Hematopoietic multipotent progenitor cell treated with erythropoietin and hydrocortisone succinate and interleukin-3 and kit ligand, for 15 days (in vitro differentiated cells): ENCODE results near the gene PIBF1.
"Not testable (repeated sequence)": the region's sequence is repeated elsewhere in the genome, so short reads cannot be mapped to it uniquely, and the experiment has no call there.

ENCODE experiments used
- DNase-seq: peaks from one replicate; pipeline ENCODE4 v3.0.0-alpha.2; 2015; ENCODE audit warnings: low spot score

PIBF1 gene

DNA sequence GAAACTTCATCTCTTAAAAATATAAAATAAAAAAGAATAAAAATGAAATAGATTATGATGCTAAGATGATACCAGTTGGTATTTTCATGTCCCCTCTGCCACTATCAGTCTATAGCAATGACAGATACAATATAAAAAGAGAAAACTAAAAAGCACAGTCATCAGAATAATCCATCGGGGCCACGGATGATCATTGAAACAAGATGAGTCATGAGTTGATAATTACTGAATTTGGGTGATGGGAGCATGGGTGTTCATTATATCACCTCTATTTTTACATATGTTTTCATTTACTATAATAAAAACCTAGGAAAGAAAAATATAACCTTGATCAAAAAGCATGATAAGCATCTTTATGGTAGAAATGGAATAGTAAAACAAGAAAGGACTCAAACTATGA, 41.1 kb downstream of the PIBF1 start:
- DNase-seq: no peak

DNA sequence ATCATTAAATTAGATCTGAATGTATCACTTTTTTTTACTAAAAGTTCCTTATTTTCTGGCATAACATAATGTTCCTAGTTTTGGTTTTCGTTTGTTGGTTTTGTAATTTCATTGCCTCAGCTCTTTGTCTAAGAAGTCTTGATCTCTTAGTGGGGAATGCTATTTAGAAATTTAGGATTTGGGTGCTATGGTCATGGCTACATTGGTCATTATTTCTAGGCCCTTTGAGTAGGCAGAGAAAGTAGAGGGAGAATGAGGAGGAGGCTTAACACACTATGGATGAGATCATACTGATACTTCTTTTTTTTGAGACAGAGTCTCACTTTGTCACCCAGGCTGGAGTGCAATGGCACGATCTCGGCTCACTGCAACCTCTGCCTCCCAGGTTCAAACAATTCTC, 41.8 kb downstream of the PIBF1 start:
- no peak for DNase-seq

DNA sequence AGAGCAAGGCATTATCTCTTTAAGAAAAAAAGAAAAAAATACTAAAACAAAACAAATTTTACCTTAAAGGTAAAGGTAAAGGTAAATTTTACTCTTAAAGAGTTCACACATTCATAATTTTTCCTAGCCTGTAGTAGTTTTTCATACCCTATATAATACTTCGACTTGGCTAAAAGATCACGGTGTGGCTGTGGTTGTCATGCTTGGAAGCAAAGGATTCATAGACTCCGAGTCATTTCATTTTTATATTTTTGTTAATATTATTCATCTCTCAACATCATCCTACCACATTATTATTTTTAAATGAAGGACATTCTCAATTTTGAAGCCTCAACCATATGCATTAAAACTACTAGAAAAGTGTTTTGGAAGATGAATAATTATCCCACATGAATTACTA, 52.7 kb downstream of the PIBF1 start:
- no peak for DNase-seq

DNA sequence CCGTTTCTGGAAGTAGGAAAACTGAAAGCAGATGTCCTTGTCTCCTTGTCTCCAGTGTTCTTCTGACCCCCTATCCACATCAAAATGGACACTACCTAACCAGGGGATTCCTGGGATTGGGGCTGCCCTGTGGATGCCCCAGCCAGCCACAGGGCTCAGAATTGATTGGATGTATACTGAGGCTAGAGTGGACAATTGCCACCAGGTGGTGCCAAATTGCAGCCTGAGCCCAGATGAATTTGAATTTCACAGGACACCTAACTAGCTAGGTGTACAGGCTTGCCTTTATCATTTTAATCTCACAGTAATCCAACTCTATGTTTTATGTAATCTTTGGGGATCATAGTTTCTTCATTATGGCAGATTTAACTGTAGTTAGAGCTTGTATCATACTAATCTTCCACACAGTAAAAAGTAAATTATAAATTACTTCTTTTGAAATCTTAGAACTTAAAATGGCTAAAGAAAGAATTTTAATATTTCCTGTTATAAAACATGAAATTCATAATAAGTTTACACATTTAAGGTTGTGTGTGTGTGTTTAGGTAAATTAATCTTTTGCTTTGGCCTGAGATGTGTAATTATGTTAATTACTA, 58.0 kb downstream of the PIBF1 start:
- DNase-seq: peak; percentile 52

DNA sequence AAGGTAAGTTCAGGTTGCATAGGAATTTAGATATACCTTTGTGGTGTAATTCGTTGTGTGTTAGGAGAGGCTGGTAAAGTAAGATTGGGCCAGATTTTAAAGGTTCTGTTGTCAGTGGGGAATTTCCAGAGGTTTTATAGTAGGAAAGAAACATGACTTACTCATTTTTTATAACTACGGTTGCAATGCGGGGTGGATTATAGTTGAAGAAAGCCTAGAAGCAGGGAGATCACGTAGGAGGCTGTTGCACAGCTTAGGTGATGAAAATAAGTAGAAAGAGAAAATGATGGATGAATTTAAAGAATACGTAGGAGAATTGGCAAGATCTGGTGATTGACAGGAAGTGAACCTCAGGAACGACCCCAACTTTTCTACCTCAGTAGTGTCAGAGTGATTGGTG, 61.1 kb downstream of the PIBF1 start:
- no peak for DNase-seq

DNA sequence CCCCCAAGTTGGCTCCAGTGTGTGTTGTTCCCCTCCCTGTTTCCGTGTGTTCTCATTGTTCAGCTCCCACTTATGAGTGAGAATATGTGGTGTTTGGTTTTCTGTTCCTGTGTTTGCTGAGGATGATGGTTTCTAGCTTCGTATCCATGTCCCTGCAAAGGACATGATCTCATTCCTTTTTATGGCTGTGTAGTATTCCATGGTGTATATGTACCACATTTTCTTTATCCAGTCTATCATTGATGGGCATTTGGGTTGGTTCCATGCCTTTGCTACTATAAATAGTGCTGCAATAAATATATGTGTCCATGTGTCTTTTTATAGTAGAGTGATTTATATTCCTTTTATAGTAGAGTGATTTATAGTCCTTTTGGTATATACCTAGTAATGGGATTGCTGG, 63.2 kb downstream of the PIBF1 start:
- DNase-seq: not testable (repeated sequence)

DNA sequence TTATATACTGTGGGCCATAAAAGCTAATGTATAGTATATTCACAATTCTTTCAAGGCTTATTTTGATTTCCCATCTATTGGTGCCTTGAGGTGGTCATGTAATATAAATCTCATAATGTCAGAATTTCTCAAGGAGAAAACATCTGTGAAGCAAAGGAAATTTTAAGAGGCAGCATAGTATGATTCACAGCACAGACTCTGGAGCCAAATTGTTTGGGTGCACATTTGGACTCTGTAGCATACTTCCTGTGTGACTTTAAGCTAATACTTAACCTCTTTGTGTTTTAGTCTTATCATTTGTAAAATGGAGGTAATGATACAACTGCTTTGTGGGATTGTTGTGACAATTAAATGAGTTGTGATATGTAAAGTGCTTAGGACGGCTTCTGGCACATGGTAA, 67.6 kb downstream of the PIBF1 start:
- DNase-seq: no peak

DNA sequence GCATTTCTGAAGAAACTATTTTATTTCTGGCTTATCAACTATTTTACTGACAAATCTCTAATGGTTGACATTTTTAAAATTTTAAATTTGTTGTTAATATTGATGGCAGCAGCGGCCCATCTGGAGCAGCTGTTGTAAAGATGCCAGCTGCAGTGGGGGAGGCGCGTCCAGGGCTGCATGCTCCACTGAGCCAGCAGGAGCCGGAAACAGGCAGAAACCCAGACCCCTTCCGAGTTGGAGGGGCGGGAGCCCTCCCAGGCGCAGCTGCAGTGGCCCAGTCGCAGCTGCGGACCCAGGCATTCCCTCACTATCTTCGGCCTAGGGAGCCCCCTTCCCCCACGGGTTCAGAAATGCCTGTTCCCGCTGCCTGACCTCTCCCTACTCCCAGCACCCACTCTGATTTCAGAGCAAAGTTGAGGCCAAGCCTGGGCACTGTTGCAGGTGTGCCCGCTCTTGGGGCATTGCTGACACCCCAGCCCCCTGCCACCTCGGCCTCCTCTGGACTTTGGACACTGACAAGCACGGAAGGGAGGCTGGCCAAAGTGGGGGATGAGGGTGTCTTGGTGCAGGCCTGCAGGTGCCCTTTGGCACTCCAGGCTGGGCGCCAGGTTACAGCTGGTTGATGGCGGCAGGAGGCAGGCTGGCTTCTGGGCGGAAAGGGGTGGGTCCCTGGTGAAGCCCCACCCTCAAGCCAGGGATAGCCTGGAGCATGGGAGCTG, 69.2 kb downstream of the PIBF1 start:
- no peak for DNase-seq

DNA sequence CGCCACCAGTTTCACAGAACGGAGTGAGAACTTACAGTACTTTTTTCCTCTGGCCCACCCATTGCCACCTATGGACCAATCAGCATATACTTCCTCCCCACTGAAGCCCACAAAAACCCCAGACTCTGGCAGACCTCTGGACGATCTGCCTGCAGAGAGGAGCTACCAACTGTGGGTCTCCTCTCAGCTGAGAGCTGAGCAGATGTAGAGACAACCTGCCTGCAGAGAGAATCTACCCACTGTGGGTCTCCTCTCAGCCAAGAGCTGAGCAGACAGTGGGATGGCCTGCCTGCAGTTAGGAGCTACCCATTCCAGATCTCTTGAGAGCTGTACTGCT, 69.7 kb downstream of the PIBF1 start:
- DNase-seq: no peak

DNA sequence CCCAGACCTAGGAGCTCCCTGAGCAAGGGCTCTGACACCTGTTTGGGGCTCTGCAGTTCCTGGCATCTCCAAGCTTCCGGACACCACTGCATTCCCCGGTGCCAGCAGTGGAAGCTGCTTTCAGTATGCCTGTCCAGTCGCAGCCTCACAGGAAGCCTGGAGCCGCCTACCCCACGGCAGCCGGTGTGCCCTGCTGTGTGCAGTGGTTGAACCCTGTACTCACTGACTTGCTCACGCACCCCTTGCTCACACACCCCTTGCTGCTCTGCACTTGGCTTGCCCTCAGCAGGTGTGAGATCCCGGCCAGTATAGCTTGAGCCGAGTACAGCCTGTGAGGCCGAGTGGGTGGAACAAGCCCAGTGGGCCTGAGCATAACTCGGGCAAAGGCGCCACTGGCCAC, 70.3 kb downstream of the PIBF1 start:
- no peak for DNase-seq

DNA sequence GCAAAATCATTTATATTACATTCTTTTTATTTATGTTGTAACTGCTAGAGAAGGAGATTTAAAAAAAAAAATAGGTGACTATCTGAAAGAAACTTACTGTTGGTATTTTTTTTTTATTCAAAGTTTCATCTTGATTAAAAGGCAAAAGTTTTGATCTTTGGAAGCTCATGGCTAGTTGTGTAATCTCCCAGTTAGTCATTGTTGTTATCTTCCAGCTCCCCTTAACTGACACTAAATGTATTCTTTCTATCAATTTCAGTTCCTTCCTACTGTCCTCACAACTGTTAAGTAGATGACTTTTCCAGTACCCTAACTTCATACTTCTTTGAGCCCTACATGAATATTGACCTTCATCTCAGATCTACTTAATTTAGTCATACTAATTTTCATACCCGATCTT, 71.1 kb downstream of the PIBF1 start:
- DNase-seq: no peak

DNA sequence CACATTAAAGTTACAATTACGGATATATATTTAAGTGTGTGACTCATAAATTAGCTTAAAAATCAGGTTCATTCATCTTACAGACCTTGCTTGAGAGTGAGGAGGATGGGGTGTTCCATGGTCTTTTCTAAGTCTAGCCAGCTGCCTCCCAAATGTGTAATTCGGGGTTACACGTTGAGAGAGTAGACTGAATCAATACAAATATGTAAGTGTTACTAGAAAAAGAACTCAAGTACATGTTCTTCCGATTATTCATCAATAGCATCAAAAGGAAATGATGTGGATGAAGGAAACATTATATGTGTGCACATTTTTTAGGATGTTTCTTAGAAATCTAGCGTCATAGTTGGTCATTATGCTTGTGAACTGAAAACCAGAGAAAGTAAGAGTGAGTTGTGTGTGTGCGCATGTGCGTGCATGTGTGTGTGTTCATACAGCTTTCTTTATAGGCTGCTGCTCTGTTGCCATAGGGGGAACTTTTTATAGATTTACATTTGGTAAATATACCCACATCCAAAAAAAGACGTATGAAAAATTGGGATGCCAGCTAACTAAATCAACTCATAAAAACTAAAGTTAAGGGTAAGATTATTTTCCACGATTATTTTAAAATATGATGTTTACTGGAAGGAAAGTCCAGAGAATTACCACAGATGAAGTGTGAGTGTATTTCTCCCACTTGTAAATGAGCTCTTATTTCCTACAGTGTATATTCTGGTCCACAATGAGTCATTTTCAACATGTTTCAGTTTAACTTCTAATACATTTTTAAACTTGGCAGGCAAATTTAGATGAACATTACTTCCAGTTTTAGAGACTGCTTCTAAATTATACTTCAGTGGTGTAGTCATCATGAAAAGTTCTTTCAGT, 82.4 kb downstream of the PIBF1 start:
- DNase-seq: no peak

DNA sequence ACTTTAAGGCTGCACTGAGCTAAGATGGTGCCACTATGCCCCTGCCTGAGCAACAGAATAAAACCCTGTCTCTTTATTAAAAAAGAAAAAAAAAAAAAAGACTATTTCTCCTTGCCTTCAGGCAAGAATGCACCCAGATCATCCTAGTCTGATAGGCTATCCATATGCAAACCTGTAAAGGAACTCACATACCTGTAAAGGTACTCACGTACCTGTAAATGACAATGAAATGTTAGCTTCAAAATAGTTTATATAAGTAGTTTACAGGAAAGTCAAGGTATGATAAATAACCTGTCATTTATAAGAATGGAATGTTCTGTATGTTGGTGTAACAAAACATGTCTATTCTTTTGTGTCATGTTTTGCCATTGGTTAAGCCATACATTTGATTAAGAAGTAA, 86.3 kb downstream of the PIBF1 start:
- no peak for DNase-seq

DNA sequence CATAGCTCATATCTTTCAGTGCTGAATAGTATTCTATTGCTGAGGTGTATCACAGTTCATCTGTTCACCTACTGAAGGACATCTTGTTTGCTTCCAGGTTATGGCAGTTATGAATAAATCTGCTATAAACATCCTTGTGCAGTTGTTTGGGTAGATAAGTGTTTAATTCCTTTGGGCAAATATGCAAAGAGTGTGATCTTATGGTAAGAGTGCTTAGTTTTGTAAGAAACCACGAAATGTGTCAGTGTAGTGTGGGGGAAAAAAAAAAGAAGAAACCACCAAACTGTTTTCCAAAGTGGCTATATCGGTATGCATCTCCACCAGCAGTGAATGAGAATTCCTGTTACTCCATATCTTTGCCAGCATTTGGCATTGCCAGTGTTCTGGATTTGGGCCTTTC, 93.3 kb downstream of the PIBF1 start:
- DNase-seq: no peak

DNA sequence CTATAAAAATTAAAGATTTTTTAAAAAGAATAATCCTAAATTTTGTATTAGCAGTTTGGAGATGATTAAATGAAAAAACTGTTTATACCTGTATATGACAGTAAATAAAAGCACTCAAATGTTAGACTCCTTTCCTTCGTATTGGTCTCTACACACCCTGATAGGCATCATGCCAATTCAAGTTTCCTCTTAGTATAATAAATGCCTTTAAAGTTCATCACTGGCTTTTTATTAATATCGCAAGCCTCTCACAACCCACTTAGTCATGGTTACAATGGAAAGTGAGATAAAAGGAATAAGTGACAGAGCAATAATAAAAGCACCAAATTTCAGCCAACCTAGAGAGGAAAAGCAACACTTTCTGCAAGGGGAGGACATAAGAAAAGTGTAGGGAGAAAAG, 102.2 kb downstream of the PIBF1 start:
- peak; percentile 73 for DNase-seq

DNA sequence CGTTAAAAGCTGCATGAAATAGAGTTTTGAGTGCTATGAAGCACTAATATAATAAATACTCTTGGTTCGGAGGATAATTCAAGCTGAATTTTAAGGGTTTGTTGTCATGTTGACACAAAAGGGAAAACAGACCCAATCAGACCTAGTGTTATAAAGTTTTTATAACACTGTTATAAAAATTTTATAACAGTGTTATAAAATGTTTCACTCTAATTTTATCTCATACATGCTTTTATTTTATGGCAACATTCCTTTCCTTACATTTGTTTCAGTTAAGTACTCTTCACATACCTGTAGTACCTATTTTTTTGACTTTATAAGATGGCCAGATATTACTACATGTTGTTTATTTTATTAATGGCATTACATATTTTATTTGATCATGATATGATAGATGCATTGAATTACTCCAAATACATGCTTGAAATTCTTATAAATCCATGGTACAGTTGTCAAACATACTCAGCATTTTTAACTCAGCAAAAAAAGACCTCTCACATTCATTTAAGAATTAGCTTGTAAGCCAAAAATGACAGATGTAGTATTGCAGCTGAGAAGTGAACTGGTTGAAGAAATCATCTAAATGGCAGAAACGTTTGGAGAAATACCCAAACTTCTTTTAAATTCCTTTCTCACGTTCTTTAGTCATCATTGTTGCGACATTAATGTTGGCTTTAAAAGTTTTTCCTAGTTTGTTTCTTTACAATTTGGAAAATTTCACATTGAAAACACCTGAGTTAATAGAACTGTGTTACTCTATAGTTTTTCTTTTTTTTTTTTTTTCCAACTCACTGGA, 104.5 kb downstream of the PIBF1 start:
- DNase-seq: peak; percentile 13

DNA sequence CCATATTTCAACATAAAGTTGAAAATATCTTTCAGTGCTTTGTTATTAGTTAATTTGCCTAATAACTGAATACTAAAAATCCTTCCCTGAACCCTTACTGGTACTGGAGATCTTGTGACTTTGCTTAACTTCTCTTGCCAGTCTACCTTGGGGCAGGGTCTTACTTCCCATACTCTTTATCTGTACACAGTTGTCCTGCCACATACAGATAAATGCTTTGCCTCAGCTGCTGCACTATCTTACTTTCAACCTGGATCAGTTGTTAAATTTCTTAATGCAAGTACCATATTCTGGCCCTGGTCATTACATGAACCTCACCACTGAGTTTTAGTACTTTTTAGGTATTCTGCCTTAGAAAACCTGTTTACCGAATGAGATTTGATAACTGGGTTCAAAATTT, 107.6 kb downstream of the PIBF1 start:
- DNase-seq: peak; percentile 45

DNA sequence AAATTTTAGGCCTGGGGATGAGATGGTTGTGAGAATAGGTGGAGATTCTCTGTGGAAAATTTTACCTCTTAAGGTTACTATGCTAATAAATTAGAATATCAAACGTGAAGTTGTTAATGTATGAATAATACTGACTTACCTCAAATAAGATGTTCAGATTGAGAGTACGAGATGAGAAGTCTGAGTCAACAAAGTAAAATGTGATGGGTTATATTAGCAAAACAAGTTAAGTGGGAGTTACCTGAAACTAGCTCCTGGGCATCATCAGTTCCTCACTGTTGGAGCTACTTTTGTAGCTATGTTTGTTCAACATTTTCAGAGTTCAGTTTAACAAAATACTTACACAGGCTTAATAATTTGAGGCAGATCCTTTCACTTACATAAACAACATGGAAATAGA, 108.6 kb downstream of the PIBF1 start:
- no peak for DNase-seq

DNA sequence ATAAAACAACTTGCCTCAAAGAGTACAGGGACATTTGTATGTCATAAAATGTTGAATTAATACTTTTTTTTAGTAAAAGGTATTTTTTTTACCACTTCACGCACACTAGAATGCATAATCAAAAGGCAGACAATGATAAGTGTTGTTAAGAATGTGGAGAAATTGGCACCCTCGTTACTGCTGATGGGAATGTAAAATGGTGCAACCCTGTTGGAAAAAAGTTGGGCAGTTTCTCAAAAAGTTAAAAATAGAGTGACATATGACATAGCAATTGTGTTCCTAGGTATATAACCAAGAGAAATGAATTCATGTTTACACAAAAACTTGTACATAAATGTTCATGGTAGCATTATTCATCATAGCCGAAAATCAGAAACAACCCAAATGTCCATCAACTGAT, 109.5 kb downstream of the PIBF1 start:
- no peak for DNase-seq

DNA sequence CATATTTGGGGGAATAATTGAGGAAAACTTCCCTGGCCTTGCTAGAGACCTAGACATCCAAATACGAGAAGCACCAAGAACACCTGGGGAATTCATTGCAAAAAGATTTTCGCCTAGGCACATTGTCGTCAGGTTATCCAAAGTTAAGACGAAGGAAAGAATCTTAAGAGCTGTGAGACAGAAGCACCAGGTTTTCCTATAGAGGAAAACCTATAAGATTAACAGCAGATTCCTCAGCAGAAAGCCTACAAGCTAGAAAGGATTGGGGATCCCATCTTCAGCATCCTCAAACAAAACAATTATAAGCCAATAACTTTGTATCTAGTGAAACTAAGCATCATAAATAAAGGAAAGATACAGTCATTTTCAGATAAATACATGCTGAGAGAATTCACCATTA, 114.9 kb downstream of the PIBF1 start:
- DNase-seq: no peak

DNA sequence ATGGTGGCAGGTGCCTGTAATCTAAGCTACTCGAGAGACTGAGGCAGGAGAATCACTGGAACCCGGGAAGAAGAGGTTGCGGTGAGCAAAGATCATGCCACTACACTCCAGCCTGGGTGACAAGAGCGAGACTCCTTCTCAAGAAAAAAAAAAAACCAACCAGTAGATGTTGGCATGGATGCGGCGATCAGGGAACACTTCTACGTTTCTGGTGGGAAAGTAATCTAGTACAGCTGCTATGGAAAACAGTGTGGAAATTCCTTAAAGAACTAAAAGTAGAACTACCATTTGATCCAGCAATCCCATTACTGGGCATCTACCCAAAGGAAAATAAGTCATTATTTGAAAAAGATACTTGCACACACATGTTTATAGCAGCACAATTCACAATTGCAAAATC, 119.6 kb downstream of the PIBF1 start:
- not testable (repeated sequence) for DNase-seq

DNA sequence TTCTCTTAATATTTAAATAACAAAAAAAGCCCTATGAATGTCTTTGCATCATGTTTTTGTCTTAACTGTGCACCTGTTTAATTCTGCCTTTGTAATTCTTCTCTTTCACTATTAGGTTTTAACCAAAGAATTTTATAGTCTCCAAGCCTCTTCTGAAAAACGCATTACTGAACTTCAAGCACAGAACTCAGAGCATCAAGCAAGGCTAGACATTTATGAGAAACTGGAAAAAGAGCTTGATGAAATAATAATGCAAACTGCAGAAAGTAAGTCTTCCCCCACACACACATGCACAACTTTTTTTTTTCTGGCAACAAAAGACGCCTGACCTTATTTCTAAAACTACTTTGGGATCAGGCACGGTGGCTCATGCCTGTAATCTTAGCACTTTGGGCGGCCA, 126.5 kb downstream of the PIBF1 start:
- no peak for DNase-seq

DNA sequence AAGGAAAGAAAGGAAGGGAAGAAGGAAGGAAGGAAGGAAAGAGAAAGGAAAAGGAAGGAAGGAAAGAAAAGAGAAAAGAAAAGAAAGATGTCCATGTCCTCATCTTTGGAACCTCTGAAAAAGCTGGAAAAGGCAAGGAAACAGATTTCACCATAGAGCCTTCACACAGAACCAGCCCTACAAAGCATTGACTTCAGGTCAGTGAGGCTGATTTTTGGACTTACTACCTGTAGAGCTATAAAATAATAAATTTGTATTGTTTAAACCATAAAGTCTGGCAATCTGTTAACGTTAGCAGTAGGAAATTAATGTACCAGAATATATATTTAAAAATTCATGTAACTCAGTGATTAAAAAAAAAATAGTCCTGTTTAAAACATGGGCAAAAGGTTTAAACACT, 130.0 kb downstream of the PIBF1 start:
- DNase-seq: no peak
